COLO668 (cell line): ENCODE measurements around the gene SPATA31A3.
"Not testable (repeated sequence)": the region's sequence is repeated elsewhere in the genome, so short reads cannot be mapped to it uniquely, and the experiment has no call there.

ENCODE experiments used
- DNase-seq: peaks from one replicate; lab custom pipeline; 2025; ENCODE audit not compliant: unreplicated experiment; lab: John Stamatoyannopoulos, UW

Gene SPATA31A3

GRCh38 chr9:66992450-66992849, at the start of gene SPATA31A3:
Gene SPATA31A3 (minus strand): TSS chr9:66992550. CDS start chr9:66992521, 29 bp downstream.
- not testable (repeated sequence) for DNase-seq

GRCh38 chr9:66952576-66952975, 39.8 kb downstream of the SPATA31A3 start:
- DNase-seq = not testable (repeated sequence)

GRCh38 chr9:66942400-66943155, 49.8 kb downstream of the SPATA31A3 start:
- DNase-seq = not testable (repeated sequence)

- DNase-seq = not testable (repeated sequence)
Measured at GRCh38 chr9:66939878-66940830, 52.2 kb downstream of the SPATA31A3 start.

- not testable (repeated sequence) for DNase-seq
Measured at GRCh38 chr9:66938322-66938721, 54.0 kb downstream of the SPATA31A3 start.

- DNase-seq = not testable (repeated sequence)
Measured at GRCh38 chr9:66937662-66938061, 54.7 kb downstream of the SPATA31A3 start.
